Ascending aorta (tissue), 2 donors: Measurements from ENCODE around the gene EVX2. TPM values are rescaled to one million over a fixed set of nuclear protein-coding genes. Genes with fewer than 3 reads are reported as not detected.

Experiments used
- DNase-seq, 2 donors: peaks; one replicate each; pipeline ENCODE4 v3.0.0-alpha.2; 2019; ENCODE audit warnings: low spot score in 2 of 2
- H3K27ac ChIP-seq, 2 donors: fragments of 200-600 bp; sonication (generic); one replicate each; pipeline ENCODE4 v1.5.1; 2016 to 2017; ENCODE audit warnings: mild to moderate bottlenecking in 1 of 2
- H3K27me3 ChIP-seq: fragments of 200-600 bp; sonication (generic); one replicate; pipeline ENCODE4 v1.5.1; 2017
- H3K36me3 ChIP-seq, 2 donors: fragments of 200-600 bp; sonication (generic); one replicate each; pipeline ENCODE4 v1.5.1; 2016
- H3K4me1 ChIP-seq, 2 donors: fragments of 200-600 bp; sonication (generic); one replicate each; pipeline ENCODE4 v1.5.1; 2016 to 2017; ENCODE audit warnings: mild to moderate bottlenecking in 1 of 2
- H3K4me3 ChIP-seq, 2 donors: fragments of 200-600 bp; sonication (generic); one replicate each; pipeline ENCODE4 v1.5.1; 2016 to 2017; ENCODE audit warnings: mild to moderate bottlenecking in 1 of 2
- H3K9me3 ChIP-seq, 2 donors: fragments of 200-600 bp; sonication (generic); one replicate each; pipeline ENCODE4 v1.5.1; 2016
- CTCF ChIP-seq, 3 experiments: fragments of 200-600 bp in 2 of 3; fragments of 450-650 bp in 1 of 3; sonication (generic) in 2 of 3; IDR thresholded peaks; one replicate each; pipeline ENCODE4 v1.5.1; 2016 to 2019; ENCODE audit warnings: antibody characterized with exemption in 3 of 3, mild to moderate bottlenecking in 1 of 3, moderate library complexity in 1 of 3
- intact Hi-C: fragments of 100-400 bp; cut with DNase I; formaldehyde crosslinking; loops from one replicate; pipeline ENCODE4 v1.15.1; 2023
- total RNA-seq: library from RNA; depleted of rRNA; stranded (reverse); fragments of >200 nt; gene quantifications from one replicate; pipeline ENCODE4 v1.1.0, GENCODE V29; 2016

EVX2 gene
- total RNA-seq, 1 donor from 2014 or later: not detected

DNA sequence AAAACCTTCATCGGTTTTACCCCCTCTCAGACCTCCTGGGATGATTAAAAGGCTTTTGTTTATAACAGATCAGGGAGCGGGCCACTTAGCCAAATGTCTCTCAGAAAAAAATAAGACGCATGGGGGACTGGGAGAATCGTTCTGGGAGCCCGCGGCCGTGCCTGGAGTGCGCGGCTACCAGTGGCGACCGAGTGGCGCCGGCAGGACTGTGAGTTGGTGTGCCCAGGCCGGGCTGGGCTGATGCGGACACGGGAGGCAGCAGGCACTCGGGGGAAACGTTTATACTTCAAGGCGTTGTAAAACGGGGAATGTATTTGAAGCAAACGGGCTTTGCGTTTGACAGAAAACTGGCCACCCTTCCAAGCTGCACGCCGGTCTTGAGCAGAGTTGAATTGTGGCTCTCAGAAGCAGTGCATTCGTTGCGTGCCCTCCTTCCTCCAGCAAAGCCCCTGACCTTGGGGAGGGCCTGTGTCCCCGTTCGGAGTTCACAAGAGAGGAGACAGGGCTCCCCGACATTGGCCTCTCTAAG, 28.1 kb upstream of the EVX2 start:
- Histone ChIP-seq H3K27me3 (peaks cover 60% of the 10 kb centered on the region), H3K9me3 (no peaks in the 10 kb centered on the region), H3K4me3 (no peak overlapping the region), H3K27ac (no peak overlapping the region), H3K36me3 (no peaks in the 10 kb centered on the region), H3K4me1 (peaks cover 0 to 12% of the 10 kb centered on the region in 2 donors)
- TF ChIP-seq CTCF (IDR thresholded peaks at IDR 0.05): no peak
- intact Hi-C loops: no loop called here
- peak in 1 of 2 donors; percentile 58 for DNase-seq

DNA sequence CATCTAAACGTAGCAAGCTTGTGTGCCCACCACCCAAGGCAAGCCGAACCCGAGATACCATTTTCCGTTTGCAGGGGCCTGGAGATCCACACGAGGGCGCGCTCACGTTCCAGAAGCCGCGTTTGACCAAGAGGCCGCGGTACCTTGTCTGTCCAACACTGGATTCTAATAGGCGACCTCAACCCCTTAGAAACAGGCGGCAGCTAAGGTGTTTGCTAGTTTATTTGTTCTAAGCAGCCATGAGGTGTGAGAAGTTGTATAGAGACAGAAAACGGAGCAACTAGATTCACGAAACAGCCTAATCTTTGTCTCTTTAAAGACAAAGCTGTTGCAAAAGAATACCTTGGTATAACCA, 27.5 kb upstream of the EVX2 start:
- DNase-seq: peak in 1 of 2 donors; percentile 57
- H3K9me3 ChIP-seq: no peaks in the 10 kb centered on the region
- intact Hi-C loops: no loop called here

GRCh38 chr2:176110415-176111308, 26.9 kb upstream of the EVX2 start:
- H3K9me3 ChIP-seq: no peaks in the 10 kb centered on the region
- H3K27ac ChIP-seq: no peak overlapping the region
- DNase-seq: no peak
- no peak overlapping the region for H3K4me3 ChIP-seq
- peaks cover 57% of the 10 kb centered on the region for H3K27me3 ChIP-seq
- intact Hi-C loops: no loop called here
- H3K36me3 ChIP-seq: no peaks in the 10 kb centered on the region
- TF ChIP-seq CTCF (IDR thresholded peaks at IDR 0.05): no peak
- peaks cover 0 to 10% of the 10 kb centered on the region in 2 donors for H3K4me1 ChIP-seq

More for the DNA sequence above, 27.5 kb upstream of the EVX2 start:
- no peaks in the 10 kb centered on the region for H3K36me3 ChIP-seq
- no peak overlapping the region for H3K27ac ChIP-seq
- H3K4me3 ChIP-seq: no peak overlapping the region
- peaks cover 60% of the 10 kb centered on the region for H3K27me3 ChIP-seq
- peaks cover 0 to 13% of the 10 kb centered on the region in 2 donors for H3K4me1 ChIP-seq
- peak; percentile 18 to 51 (median 33) for TF ChIP-seq CTCF (IDR thresholded peaks at IDR 0.05)

DNA sequence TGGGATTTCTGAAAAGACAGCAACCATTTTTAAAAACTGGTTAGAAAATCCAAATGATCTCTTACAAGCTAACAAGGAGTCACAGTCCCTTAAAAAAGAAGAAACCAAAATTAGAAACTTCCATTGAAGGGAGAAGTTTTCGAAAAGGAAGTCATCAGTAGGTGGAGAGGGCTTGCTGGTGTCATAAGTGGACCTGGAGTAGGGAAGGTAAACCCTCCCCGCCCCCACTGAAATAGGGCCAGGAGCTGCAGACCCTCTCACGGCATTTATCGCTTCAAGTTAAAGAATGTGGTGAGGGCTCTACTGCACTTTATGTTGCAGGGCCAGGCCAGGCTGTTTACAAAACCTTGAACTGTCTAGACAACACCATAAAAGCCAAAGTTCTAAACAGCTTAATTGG, 26.2 kb upstream of the EVX2 start:
- Histone ChIP-seq H3K4me1 (peaks cover 0 to 10% of the 10 kb centered on the region in 2 donors), H3K36me3 (no peaks in the 10 kb centered on the region), H3K27me3 (peaks cover 61% of the 10 kb centered on the region), H3K27ac (no peak overlapping the region), H3K9me3 (no peaks in the 10 kb centered on the region), H3K4me3 (no peak overlapping the region)
- intact Hi-C loops: loop anchor here (10.0 kb wide), 1 partner anchor 925 kb away; the partner anchor contains the start of gene ATP5MC3
- DNase-seq: no peak
- TF ChIP-seq CTCF (IDR thresholded peaks at IDR 0.05): no peak

GRCh38 chr2:176109192-176109901, 25.6 kb upstream of the EVX2 start:
- no peak for TF ChIP-seq CTCF (IDR thresholded peaks at IDR 0.05)
- Histone ChIP-seq H3K4me3 (no peak overlapping the region), H3K27me3 (peaks cover 67% of the 10 kb centered on the region), H3K27ac (no peak overlapping the region), H3K36me3 (no peaks in the 10 kb centered on the region), H3K9me3 (no peaks in the 10 kb centered on the region), H3K4me1 (peaks cover 0 to 16% of the 10 kb centered on the region in 2 donors)
- DNase-seq: no peak
- intact Hi-C loops: loop anchor here (10.0 kb wide), 1 partner anchor 925 kb away; the partner anchor contains the start of gene ATP5MC3
